Activated naive CD8-positive, alpha-beta T cell treated with anti-CD3 and anti-CD28 coated beads, Interleukin-2, amount 50 U/mL, for 16 hours (primary cell): Measurements from ENCODE around the gene BTBD2.

Experiments used
- DNase-seq: peaks from one replicate; pipeline ENCODE4 v3.0.0-alpha.2; 2020; ENCODE audit warnings: low read depth, low spot score

Gene BTBD2

DNA sequence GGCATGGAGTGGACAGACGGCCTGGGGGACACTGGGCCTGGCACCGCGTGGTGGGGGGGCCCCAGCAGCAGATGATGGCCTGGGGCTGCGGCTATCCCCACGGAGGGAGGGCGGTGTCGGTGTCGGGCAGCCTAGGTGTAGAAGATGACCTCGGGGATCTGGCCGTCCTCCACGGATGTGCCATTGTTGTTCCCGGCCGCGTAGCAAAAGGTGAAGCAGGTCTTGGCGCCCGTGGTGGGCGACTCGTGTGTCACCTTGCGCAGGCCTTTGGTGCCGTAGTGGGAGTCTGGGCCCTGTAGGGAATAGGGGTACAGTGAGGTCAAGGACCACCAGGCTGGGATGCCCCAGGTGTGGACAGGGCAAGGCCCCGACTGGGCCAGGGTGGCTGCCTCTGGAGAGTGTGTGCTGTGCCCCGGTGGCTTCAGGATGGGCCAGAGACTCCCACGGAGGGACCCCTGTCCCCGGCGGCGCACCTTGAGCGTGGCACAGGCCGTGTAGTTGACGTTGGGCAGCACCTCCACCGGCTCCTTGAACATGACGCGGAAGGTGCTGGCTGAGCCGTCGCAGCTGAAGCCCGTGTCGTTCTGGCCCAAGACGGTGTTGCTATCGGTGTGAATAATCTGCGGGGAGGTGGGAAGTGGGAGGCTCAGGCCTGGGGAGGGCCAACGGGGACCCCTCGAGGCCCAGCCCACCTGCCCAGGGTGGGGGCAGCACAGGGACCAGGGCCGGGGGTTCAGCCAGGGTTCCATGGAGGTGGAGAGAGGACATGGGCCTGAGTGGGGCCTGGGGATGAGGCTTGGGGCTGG is 29.0 kb downstream of the BTBD2 start:
- DNase-seq: no peak

- DNase-seq: no peak
Observed at GRCh38 chr19:1985588-1986356, 29.7 kb downstream of the BTBD2 start.

DNA sequence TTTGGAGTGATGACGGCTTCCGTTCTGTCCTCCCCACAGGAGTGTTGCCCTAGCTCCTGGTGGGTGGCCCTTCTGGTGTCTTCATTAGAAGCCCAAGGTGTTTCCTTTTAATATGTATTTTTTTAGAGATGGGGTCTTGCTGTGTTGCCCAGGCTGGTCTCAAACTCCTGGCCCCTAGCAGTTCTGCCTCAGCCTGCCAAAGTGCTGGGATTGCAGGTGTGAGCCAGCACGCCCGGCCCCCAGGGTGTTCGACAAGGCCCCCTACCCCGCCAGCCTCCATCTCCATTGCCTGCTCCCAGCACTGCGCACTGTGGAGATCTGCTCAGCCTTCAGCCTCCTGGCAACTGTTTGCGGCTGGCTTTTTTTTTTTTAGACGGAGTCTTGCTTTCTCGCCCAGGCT is 31.2 kb downstream of the BTBD2 start:
- DNase-seq: no peak

DNA sequence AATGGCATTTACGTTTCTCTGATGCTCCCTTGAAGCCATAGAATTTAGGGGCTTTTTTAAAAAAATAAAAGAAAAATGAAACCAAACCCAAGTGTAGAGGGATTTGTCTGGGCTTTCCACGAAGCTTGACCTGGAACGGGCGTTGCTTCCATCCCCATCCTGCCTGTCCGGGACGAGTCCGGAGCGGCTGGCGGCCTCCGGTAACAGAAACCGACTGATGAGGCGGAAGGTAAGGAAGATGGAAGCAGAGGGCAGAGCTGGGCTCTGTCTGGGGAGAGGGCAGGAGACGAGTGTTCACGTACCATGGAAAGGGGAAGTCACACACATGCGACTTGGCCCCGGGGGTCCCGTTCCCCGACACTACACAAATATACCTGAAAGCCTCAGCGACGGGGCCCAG is 34.3 kb downstream of the BTBD2 start:
- no peak for DNase-seq

DNA sequence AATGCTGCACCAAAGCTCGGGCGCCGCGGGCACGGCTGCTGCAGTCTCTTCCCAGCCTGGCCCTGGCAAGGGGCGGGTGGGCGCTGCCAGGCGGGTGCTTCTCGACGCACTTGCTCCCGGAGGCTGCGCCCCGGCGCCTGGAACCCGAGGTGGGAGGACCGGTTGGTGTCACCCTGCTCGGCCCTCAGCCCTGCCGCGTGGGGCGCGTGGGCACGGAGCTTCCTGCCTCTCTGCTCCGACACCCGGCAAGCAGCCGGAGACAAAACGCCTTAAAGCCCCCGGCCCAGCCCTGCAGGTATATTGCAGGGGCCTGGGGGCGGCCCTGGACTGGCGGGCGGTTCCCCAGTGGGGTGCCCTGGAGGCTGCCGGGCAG is 34.7 kb downstream of the BTBD2 start:
- no peak for DNase-seq

GRCh38 chr19:1980091-1980808 is 35.3 kb downstream of the BTBD2 start:
- no peak for DNase-seq

DNA sequence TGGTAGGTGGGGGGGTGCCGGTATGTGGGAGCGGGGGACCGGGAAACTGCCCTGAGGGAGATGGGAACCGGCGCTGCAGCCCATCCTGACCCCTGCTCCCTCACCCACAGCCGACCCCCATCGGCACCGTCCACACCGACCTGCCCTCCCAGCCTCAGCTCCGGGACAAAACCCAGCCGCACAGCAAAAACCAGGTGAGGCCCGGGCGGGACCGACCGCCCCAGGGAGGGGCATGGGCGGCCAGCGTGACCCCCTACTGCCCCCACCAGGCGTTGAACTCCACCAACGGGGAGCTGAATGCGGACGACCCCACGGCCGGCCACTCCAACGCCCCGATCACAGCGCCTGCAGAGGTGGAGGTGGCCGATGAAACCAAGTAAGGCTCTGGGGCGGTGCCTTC is 35.9 kb downstream of the BTBD2 start:
- DNase-seq: no peak

DNA sequence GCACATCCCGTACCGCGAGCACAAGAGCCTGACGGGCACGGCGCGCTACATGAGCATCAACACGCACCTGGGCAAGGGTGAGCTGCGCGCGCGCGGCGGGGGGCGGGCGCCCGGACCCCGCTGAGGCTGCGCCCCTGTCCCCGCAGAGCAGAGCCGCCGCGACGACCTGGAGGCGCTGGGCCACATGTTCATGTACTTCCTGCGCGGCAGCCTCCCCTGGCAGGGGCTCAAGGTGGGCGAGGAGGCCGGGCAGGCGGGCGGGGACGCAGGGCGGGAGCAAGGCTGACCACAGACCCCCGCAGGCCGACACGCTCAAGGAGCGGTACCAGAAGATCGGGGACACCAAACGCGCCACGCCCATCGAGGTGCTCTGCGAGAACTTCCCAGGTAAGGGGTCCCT is 36.5 kb downstream of the BTBD2 start:
- DNase-seq: no peak

GRCh38 chr19:1978346-1978894 is 37.1 kb downstream of the BTBD2 start:
- DNase-seq: no peak

DNA sequence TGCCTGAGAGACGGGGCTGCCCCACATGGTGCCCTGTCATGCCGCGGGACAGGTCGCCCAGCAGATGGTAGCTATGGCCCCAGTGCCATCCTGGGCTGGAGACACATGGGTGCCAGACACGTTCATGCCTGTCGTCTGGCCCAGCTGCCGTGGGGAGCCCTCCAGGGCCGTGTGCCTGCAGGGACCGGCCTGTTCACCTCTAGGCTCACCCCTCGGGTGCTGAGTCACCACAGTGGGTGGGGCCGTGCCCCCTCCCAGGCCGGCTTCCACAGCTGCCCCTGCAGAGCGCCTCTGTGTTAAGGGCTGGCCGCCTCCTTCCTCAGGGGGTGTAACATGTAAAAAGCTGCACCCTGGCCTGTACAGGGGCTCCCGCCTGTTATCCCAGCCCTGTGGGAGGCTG is 38.4 kb downstream of the BTBD2 start:
- no peak for DNase-seq

- DNase-seq: no peak
Observed at GRCh38 chr19:1975162-1975480, 40.4 kb downstream of the BTBD2 start.

- no peak for DNase-seq
Observed at GRCh38 chr19:1974381-1975161, 40.9 kb downstream of the BTBD2 start.

DNA sequence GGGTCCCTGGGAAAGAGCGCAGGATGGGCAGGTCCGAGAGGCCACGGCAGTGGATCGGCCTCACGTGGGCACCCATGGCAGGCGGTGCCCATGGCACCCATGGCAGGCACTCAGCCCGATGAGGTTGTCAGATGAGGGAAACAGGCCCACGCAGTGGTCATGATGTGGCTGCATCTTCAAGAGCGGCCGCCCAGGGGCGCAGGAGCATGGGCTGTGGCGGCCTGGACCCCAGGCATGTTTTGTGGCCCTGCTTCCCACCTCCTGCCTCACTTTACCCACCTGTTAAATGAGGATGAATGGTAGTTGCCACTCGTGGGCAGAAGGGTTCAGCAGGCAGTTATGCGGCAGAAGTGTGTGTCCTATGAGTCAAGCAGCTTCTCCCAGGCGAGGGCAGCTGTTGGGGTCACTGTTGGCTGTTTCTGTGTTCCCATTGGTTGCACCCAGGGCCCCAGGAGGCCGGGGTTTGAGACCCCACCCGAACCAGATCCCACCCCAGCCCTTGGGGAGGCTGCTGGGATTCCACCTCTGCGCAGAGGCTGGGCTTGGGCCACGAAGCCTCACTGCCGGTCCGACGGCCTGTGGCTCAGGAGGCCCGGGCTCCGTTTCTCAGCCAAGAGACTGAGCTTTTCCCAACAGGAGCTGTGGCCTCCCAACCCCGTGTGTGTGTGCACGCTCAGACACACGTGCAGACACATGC is 44.6 kb downstream of the BTBD2 start:
- no peak for DNase-seq

GRCh38 chr19:1970003-1970805 is 45.3 kb downstream of the BTBD2 start:
- no peak for DNase-seq

DNA sequence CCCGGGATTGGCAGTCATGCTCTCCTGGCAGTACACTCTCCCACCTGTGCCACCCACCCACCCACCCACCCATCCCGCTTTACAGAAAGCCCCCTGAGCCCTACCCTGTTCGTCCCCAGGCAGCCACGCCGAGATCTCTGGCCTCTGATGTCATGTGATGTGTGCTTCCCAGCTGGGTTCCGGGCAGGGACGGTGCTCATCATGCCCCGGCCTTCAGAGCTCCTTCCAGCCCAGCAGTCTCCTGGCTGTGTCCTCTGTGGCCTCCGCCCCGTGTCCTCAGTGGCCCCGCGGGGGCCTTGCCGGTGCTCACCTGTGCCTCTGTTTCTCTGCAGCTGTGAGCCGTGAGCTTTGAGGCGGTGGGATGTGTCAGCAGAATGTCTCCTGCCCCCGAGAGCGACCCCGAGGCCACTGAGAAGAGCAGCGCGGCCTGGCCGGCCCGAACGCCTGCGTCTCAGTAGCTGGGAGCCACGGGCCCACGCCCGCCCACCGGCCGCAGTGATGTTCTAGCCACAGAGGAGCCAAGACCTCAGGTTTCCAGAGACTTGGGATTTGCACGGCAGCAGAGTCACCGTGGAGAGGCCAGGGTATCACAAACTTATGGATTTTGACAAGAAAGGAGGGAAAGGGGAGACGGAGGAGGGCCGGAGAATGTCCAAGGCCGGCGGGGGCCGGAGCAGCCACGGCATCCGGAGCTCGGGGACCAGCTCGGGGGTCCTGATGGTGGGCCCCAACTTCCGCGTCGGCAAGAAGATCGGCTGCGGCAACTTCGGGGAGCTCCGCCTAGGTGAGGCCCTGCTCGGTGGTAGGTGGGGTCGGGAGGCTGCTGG is 46.1 kb downstream of the BTBD2 start:
- no peak for DNase-seq

- no peak for DNase-seq
Observed at GRCh38 chr19:1968279-1969175, 47.0 kb downstream of the BTBD2 start.

DNA sequence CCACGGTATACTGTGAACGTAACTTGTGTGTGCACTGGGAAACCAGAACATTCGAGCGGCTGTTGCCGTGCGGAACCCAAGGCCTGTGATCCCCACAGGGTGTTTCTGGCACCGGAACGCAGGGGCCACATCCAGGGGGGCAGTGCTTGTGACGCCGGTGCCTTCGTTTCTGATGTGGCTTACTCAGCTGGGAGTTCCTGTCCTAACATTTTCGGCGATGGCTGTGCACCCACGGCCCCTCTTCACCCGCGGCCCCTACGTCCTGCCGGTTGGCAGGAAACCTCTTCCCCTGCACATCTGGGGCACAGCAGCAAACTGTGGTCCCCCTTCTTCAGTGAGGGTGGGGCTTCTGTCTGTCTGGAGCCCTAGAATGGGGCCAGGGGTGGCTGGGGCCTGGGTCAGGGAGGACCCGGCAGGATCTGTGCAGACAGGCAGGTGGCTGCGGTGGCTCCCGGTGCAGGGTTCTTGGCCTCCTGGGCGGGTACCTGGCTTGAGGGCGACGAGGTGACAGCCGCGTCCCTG is 48.4 kb downstream of the BTBD2 start:
- no peak for DNase-seq

DNA sequence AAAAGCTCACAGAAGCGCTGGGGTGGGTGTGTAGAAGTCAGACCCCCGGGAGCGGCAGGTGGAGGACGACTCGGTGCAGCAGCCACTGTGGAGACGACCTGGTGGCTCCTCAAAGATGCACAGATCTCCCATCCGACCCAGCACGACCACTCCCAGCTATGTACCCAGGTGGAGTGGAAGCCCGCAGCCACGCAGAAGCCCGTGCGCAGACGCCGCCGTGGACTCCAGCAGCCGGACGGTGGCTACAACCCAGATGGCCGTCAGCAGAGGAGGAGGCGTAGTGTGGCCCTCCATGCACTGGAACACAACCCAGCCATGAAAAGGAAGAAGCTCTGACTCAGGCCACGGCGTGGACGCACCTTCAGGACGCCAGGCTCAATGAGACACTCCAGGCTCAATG is 52.8 kb downstream of the BTBD2 start:
- DNase-seq: no peak
